B cell (primary cell): ENCODE results near the gene COPS8. TPM values are rescaled to one million over a fixed set of nuclear protein-coding genes. Genes with fewer than 3 reads are reported as not detected.

Source experiments
- ATAC-seq: fragments of 200-7000 bp; cut with Tn5 transposase; one replicate; pipeline ENCODE4 v1.10.0; 2021; ENCODE audit warnings: low read depth, mild to moderate bottlenecking, moderate number of reproducible peaks, moderate library complexity
- CTCF ChIA-PET: fragments of 350-600 bp; sonication (Branson Sonifier 250); formaldehyde crosslinking; loops from one replicate; lab custom pipeline; 2021; ENCODE audit warnings: antibody characterized with exemption, inconsistent platforms; lab: Charles Lee
- POLR2A ChIA-PET: fragments of 350-600 bp; sonication (Branson Sonifier 250); formaldehyde crosslinking; loops from one replicate; lab custom pipeline; 2021; ENCODE audit warnings: antibody characterized with exemption; lab: Charles Lee
- DNase-seq: peaks from one replicate; pipeline ENCODE4 v3.0.0; 2013
- H2AFZ ChIP-seq: 2 replicates; pipeline ENCODE4 v1.6.1; 2012; ENCODE audit warnings: mild to moderate bottlenecking, low read depth, low read length; ENCODE audit not compliant: insufficient read depth, poor library complexity, severe bottlenecking
- H3K27ac ChIP-seq, 2 donors: 1 replicate in 1 of 2; 2 replicates in 1 of 2; pipeline ENCODE4 v1.5.1; 2012 to 2013; ENCODE audit warnings: low read length in 2 of 2, mild to moderate bottlenecking in 2 of 2, moderate library complexity in 1 of 2
- H3K27me3 ChIP-seq, 4 experiments: fragments of 200-600 bp in 1 of 4; sonication (generic) in 1 of 4; replicated peaks in 1 of 4; 1 replicate in 2 of 4; 2 replicates in 2 of 4; pipeline versions ENCODE4 v1.6.1 to v1.7.0; 2013 to 2016; ENCODE audit warnings: low read length in 3 of 4, mild to moderate bottlenecking in 2 of 4, mixed read lengths in 1 of 4, moderate library complexity in 1 of 4; ENCODE audit not compliant: insufficient read depth in 4 of 4, control insufficient read depth in 3 of 4; ENCODE audit errors: control extremely low read depth in 1 of 4
- H3K36me3 ChIP-seq, 2 experiments: replicated peaks in 1 of 2; 1 replicate in 1 of 2; 2 replicates in 1 of 2; pipeline versions ENCODE4 v1.6.1 to v1.7.1; 2013; ENCODE audit warnings: low read length in 1 of 2; ENCODE audit not compliant: insufficient read depth in 2 of 2, control insufficient read depth in 1 of 2; ENCODE audit errors: control extremely low read depth in 1 of 2, extremely low read depth in 1 of 2
- H3K4me1 ChIP-seq, 2 donors: fragments of 200-600 bp in 1 of 2; sonication (generic) in 1 of 2; 1 replicate in 1 of 2; 2 replicates in 1 of 2; pipeline versions ENCODE4 v1.5.1 to v1.6.1; 2013 to 2017; ENCODE audit warnings: low read length in 2 of 2; ENCODE audit not compliant: control insufficient read depth in 2 of 2, insufficient read depth in 2 of 2
- H3K4me2 ChIP-seq: replicated peaks from 2 replicates; pipeline ENCODE3; 2012; ENCODE audit warnings: mild to moderate bottlenecking, low read depth, low read length; ENCODE audit not compliant: poor library complexity, severe bottlenecking
- H3K4me3 ChIP-seq, 5 experiments: fragments of 200-600 bp in 1 of 5; sonication (generic) in 1 of 5; 1 replicate in 3 of 5; 2 replicates in 2 of 5; pipeline versions ENCODE4 v1.5.1 to v1.7.0; 2011 to 2016; ENCODE audit warnings: low read length in 4 of 5, mild to moderate bottlenecking in 4 of 5, low read depth in 2 of 5, control low read depth in 1 of 5, moderate library complexity in 1 of 5; ENCODE audit not compliant: insufficient read depth in 1 of 5; ENCODE audit errors: control extremely low read depth in 1 of 5, extremely low read depth in 1 of 5
- H3K79me2 ChIP-seq: fragments of 200-600 bp; sonication (generic); one replicate; pipeline ENCODE4 v1.6.0; 2016; ENCODE audit warnings: low read length; ENCODE audit not compliant: control insufficient read depth, insufficient read depth
- H3K9ac ChIP-seq: fragments of 200-600 bp; sonication (generic); 2 replicates; pipeline ENCODE4 v1.6.1; 2017; ENCODE audit warnings: mild to moderate bottlenecking, low read length, moderate library complexity
- H3K9me3 ChIP-seq, 3 donors: one replicate each; pipeline versions ENCODE4 v1.6.1 to v1.7.1; 2013; ENCODE audit warnings: low read length in 2 of 3; ENCODE audit not compliant: control insufficient read depth in 2 of 3, insufficient read depth in 1 of 3; ENCODE audit errors: control extremely low read depth in 1 of 3
- H4K20me1 ChIP-seq: 2 replicates; pipeline ENCODE4 v1.6.0; 2012; ENCODE audit warnings: mild to moderate bottlenecking, low read length; ENCODE audit not compliant: insufficient read depth, control insufficient read depth, poor library complexity, severe bottlenecking
- H3K27ac Mint-ChIP-seq: one replicate; pipeline ENCODE4 v1.8.0; 2021; ENCODE audit warnings: mixed read lengths
- H3K27me3 Mint-ChIP-seq: one replicate; pipeline ENCODE4 v1.8.0; 2021; ENCODE audit warnings: mixed read lengths
- H3K4me1 Mint-ChIP-seq: one replicate; pipeline ENCODE4 v1.8.0; 2021; ENCODE audit warnings: mixed read lengths
- H3K4me3 Mint-ChIP-seq: one replicate; pipeline ENCODE4 v1.8.0; 2021; ENCODE audit warnings: mixed read lengths
- H3K9me3 Mint-ChIP-seq: one replicate; pipeline ENCODE4 v1.8.0; 2022; ENCODE audit warnings: mixed read lengths; ENCODE audit not compliant: insufficient read depth
- EZH2 ChIP-seq: IDR thresholded peaks from 2 replicates; pipeline ENCODE4 v1.6.1; 2012; ENCODE audit warnings: borderline replicate concordance, low read depth, mild to moderate bottlenecking, moderate library complexity, low read length; ENCODE audit not compliant: insufficient read depth, poor library complexity, severe bottlenecking
- WGBS: methylation state at CpG from one replicate; pipeline ENCODE4 v1.1.5; 2013; ENCODE audit warnings: missing lambda C conversion rate; ENCODE audit not compliant: insufficient coverage; 5-methylcytosine and 5-hydroxymethylcytosine counted together
- intact Hi-C: fragments of 100-400 bp; cut with micrococcal nuclease; formaldehyde crosslinking; loops from one replicate; pipeline ENCODE4 v1.10.0; 2022
- polyA plus RNA-seq: library from polyadenylated mRNA; depleted of rRNA; stranded (reverse); fragments of >200 nt; gene quantifications from 2 replicates; pipeline ENCODE4 v1.2.3, GENCODE V29; 2012
- total RNA-seq, 2 donors: library from RNA; stranded (reverse); fragments of 120-200 nt in 1 of 2; gene quantifications; 1 replicate in 1 of 2; 2 replicates in 1 of 2; pipeline versions ENCODE4 v1.2.3 to v1.2.4, GENCODE V29; 2013 to 2022
- TF ChIP-seq, protein P1 (sequence below): fragments of 200-600 bp; IDR thresholded peaks from one replicate; pipeline ENCODE4 v1.8.0; 2022; ENCODE audit warnings: antibody characterized with exemption, mild to moderate bottlenecking

Gene COPS8
- total and polyA plus RNA-seq, 2 donors (not counting 1 experiment from before 2014, with no cell fraction given), result 21.7 to 34.2 TPM

DNA sequence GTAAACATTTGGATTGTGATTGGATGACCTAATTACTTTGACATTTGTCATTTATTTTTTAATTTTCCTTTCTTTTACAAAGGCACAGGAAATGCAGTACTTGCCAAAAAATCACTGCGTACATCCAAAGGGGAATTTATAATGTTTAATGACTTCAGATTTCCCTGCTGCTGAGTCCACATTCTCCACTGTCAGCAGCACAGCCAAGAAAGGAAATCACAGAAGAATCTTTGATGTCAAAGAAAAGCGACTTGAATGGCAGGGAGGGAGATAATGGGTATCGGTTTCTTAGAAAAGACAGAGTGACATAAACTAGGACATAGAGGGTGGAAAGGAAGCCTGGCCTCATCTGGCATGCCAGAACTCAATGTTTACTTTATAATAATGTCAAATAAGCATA lies 41.4 kb upstream of the COPS8 start:
- Histone ChIP-seq H3K4me1 (no peaks in the 10 kb centered on the region), H3K4me3 (no peak overlapping the region), H3K27me3 (peaks cover 0 to 5% (median 0%) of the 10 kb centered on the region in 4 experiments), H3K9me3 (peaks cover 0 to 13% (median 1%) of the 10 kb centered on the region in 3 donors), H3K79me2 (no peaks in the 10 kb centered on the region), H2AFZ (no peak overlapping the region), H3K27ac (no peak overlapping the region), H4K20me1 (no peaks in the 10 kb centered on the region), H3K36me3 (no peaks in the 10 kb centered on the region), H3K4me2 (no peak overlapping the region), H3K9ac (no peak overlapping the region)
- ChIA-PET CTCF (no interaction called here), POLR2A (no interaction called here)
- no CpG with 5 or more reads among the region's 3 CpGs for WGBS
- no peak for TF ChIP-seq EZH2
- TF ChIP-seq, protein P1, sequence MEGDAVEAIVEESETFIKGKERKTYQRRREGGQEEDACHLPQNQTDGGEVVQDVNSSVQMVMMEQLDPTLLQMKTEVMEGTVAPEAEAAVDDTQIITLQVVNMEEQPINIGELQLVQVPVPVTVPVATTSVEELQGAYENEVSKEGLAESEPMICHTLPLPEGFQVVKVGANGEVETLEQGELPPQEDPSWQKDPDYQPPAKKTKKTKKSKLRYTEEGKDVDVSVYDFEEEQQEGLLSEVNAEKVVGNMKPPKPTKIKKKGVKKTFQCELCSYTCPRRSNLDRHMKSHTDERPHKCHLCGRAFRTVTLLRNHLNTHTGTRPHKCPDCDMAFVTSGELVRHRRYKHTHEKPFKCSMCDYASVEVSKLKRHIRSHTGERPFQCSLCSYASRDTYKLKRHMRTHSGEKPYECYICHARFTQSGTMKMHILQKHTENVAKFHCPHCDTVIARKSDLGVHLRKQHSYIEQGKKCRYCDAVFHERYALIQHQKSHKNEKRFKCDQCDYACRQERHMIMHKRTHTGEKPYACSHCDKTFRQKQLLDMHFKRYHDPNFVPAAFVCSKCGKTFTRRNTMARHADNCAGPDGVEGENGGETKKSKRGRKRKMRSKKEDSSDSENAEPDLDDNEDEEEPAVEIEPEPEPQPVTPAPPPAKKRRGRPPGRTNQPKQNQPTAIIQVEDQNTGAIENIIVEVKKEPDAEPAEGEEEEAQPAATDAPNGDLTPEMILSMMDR, result no peak
- no peak for ATAC-seq
- peaks cover 20% of the 10 kb centered on the region for H3K27me3 Mint-ChIP-seq
- H3K4me3 Mint-ChIP-seq, result no peak overlapping the region
- H3K9me3 Mint-ChIP-seq, result peaks cover 6% of the 10 kb centered on the region
- intact Hi-C loops, result no loop called here
- H3K4me1 Mint-ChIP-seq, result no peaks in the 10 kb centered on the region
- no peak for DNase-seq
- H3K27ac Mint-ChIP-seq, result no peak overlapping the region

DNA sequence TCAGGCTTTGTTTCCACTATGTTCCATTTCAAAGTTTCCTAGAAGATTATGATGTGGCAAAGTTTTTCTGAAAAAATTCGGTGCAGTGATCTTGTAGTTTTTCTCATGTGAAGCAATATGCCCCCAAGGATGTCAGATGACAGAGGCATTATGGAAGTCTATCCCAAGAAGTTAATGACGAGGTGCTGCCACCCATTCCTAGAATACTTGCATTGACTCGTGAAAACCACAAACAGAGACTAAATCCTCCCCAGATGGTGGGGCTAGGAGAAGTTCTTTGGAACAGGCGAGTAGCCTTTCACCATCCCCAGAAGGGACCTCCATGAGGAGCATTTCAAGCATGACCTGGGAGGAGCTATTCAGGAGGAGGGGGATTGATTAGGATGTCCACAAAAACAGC lies 40.2 kb upstream of the COPS8 start:
- H3K36me3 ChIP-seq, result no peaks in the 10 kb centered on the region
- no peak for DNase-seq
- H4K20me1 ChIP-seq, result no peaks in the 10 kb centered on the region
- no peak overlapping the region for H3K27ac Mint-ChIP-seq
- ChIA-PET CTCF (no interaction called here), POLR2A (no interaction called here)
- H3K4me1 ChIP-seq, result no peaks in the 10 kb centered on the region
- TF ChIP-seq, protein P1, result no peak
- TF ChIP-seq EZH2, result no peak
- H3K79me2 ChIP-seq, result no peaks in the 10 kb centered on the region
- peaks cover 6% of the 10 kb centered on the region for H3K9me3 Mint-ChIP-seq
- H3K4me2 ChIP-seq, result no peak overlapping the region
- intact Hi-C loops, result no loop called here
- peaks cover 26% of the 10 kb centered on the region for H3K27me3 Mint-ChIP-seq
- whole genome bisulfite sequencing, result no CpG with 5 or more reads among the region's 4 CpGs
- no peak overlapping the region for H3K4me3 ChIP-seq
- H3K9me3 ChIP-seq, result peaks cover 0 to 19% (median 1%) of the 10 kb centered on the region in 3 donors
- H3K27ac ChIP-seq, result no peak overlapping the region
- H3K9ac ChIP-seq, result no peak overlapping the region
- no peak overlapping the region for H3K4me3 Mint-ChIP-seq
- H3K4me1 Mint-ChIP-seq, result no peaks in the 10 kb centered on the region
- no peak for ATAC-seq
- H3K27me3 ChIP-seq, result peaks cover 0 to 5% (median 0%) of the 10 kb centered on the region in 4 experiments
- H2AFZ ChIP-seq, result no peak overlapping the region
